HFF-Myc (cell line): ENCODE measurements around the gene DIP2B.

Experiments used
- DNase-seq: peaks from one replicate; pipeline ENCODE4 v3.0.0-alpha.2; 2011; ENCODE audit warnings: low read depth; ENCODE audit errors: extremely low read depth
- H3K4me3 ChIP-seq: replicated peaks from 2 replicates; pipeline ENCODE4 v1.5.1; 2011; ENCODE audit warnings: low read depth, mild to moderate bottlenecking, control low read depth, low read length
- CTCF ChIP-seq: IDR thresholded peaks from 2 replicates; pipeline ENCODE4 v1.5.1; 2012; ENCODE audit warnings: mild to moderate bottlenecking, low read depth, low read length, control low read depth; ENCODE audit errors: missing control alignments

The DIP2B gene

DNA sequence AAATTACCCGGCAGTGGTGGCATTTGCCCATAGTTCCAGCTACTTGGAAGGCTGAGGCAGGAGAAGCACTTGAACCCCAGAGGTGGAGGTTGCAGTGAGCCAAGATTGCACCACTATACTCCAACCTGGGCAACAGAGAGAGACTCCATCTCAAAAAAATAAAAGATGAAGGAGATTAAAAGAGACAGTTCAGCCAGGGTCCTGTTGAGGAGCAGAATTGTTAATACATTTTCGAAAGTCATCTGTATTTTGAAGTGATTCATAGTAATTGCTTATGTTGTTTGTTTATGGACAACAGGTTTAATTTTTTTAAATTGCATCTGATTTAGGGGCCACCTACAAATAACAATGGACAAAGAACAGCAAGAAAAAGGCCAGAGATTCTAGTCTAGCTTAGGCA lies 112.9 kb downstream of the DIP2B start:
- no peak for TF ChIP-seq CTCF

GRCh38 chr12:50618864-50619609 lies 114.3 kb downstream of the DIP2B start:
- no peak for DNase-seq
- H3K4me3 ChIP-seq: no peak overlapping the region
- no peak for TF ChIP-seq CTCF

More for the DNA sequence above, 112.9 kb downstream of the DIP2B start:
- no peak overlapping the region for H3K4me3 ChIP-seq
- no peak for DNase-seq

GRCh38 chr12:50619610-50619958 lies 114.8 kb downstream of the DIP2B start:
- H3K4me3 ChIP-seq: no peak overlapping the region
- no peak for TF ChIP-seq CTCF
- no peak for DNase-seq

GRCh38 chr12:50620109-50620977 lies 115.6 kb downstream of the DIP2B start:
- peak; percentile 9 for TF ChIP-seq CTCF
- peak; percentile 61 for DNase-seq
- H3K4me3 ChIP-seq: peak overlapping the region; percentile 8; the same call in 1 of the 2 replicates

DNA sequence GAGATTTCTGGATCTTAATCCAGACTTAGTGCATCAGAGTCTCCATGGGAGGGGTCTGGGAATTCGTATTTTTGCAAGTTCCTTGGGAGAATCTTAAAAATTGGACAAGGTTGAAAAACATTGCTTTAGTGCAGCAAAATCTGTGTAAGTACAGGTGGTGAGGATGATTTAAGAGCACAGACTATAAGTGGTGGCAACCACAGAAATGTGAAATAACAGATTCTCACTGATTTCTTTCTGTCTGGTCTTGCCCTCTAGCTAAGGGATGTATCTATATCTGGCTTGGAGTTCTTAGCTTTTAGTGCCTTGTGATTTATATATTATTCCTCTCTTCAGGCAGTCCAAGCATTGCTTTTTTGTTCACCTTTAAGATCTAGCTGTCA lies 116.2 kb downstream of the DIP2B start:
- DNase-seq: no peak
- H3K4me3 ChIP-seq: no peak overlapping the region
- TF ChIP-seq CTCF: no peak

DNA sequence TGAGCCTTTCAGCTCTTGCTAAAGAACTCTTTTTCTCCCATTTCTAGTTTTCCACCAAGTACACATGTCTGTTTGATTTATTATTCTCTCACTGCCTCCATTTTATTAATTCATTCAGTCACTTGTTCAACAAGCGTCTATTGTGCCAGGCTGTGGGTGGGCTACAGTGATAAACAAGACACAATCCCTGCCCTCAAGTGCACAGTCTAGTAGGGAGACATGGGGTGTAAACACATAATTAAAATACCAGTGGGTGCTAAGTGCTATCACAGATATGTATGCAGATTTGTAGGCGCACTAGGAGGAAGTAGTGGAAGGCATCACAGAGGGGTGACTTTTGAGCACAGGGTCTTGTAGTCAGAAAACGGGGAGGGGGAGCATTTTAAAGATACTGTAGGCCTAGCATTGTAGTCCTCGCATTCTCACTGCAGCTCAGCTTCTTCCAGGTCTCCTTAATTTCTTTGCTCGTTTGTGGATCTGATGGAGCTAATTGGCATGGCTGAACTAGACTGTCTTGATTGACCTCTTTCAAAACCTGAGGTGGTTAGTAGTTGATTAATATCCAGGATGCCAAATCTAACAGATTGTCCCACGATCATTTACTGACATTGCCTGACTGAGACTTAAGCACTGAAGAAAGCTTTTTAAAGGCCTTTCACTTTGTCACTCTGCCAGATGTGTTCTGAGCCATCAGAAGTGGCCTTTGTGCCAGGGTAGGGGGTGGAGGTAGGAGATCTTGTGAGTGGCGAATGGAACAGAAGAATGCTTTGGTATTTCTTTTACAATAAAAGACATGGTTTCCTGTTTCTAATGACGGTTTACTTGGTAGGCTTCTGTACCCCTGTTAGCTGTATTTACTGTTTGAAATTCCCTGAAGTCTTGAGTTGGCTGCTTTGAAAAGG lies 116.9 kb downstream of the DIP2B start:
- H3K4me3 ChIP-seq: no peak overlapping the region
- TF ChIP-seq CTCF: no peak
- no peak for DNase-seq
